Measurements from ENCODE around the gene LAPTM5. TPM values are rescaled to one million over a fixed set of nuclear protein-coding genes. Genes with fewer than 3 reads are reported as not detected.

LAPTM5 gene
- total RNA-seq, 1 experiment from 2014 or later: 1.5 TPM

DNA sequence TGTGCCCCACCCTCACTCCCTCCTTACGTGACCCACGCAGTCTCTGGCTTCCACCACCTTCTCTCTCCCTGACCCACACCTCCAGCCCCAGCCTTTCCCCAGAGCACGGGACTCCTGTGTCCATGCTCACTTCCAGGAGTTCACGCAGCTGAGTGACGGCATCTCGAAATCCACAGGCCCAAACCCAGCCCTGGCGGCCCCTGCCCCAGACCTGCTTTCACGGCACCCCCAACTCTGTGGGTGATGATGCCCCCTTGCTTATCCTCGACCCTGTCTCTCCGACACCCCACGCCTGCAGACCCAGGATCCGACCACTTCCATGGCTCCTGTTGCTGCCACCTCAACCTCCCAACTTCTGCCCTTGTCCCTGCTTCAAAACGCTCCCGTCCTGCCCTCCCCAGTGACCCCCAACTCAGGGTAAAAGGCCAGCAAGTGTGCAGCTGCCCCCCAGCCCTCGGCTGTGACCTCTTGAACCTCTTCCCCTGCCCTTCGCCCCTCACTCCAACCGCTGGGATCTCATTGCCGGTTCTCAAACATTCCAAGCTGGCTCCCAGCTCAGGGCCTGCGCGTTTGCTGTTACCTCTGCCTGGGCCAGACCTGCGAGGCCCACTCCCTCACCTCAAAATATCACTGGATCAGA is 30.4 kb upstream of the LAPTM5 start:
- no peak for DNase-seq (ENCODE audit: low read depth)

DNA sequence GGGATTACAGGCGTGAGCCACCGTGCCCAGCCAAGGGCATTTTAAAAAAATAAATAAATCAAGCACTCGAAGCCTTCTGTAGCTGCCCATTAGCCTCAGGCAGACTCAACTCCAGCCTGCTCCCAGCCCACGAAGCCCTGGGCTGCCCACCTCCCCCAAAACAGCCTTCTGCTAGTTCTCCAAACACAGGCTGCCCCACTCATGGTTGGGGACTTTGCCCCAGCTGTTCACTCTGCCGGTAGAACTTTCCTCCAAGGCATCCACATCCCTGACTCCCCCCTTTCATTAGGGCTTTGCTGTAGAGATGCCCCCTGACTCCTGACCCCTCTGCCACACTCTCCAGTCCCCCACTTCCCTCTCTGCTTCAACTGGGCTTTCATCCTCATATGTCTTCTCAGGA is 29.7 kb upstream of the LAPTM5 start:
- no peak for DNase-seq (ENCODE audit: low read depth)

DNA sequence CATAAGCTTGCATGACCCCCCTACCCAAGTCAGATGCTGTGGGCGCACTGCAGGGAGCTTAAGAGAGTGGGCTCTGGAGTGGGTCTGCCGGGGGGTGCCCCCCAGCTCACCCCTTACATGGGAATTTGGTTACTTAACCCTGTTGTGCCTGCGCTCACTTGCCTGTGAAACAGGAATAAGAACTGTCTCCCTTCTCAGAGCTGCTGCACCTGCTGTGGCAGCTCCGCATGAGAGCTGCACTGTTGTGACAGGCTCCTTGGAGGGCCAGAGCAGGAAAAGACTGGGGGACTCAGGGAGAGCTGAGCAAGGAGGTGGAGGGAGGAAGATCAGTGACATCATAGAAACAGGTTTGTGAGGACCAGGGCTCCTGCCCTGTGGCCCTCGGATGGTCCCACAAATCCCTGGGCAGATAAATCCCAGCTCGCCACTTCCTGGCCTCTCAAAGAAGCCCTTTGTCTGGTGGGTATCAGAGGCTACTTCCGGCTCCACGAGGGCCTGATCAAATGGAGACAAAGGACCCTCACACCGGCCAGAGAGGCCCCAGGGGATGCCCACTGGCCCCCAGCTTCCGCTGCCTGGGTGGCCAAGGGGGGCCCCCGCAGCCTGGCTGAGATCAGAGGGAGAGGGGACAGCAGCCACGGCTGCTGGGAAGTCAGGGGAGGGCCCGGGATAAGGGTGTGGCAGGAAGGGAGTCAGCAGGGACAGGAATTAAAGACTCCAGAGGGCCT is 28.9 kb upstream of the LAPTM5 start:
- DNase-seq (ENCODE audit: low read depth): peak; percentile 70

DNA sequence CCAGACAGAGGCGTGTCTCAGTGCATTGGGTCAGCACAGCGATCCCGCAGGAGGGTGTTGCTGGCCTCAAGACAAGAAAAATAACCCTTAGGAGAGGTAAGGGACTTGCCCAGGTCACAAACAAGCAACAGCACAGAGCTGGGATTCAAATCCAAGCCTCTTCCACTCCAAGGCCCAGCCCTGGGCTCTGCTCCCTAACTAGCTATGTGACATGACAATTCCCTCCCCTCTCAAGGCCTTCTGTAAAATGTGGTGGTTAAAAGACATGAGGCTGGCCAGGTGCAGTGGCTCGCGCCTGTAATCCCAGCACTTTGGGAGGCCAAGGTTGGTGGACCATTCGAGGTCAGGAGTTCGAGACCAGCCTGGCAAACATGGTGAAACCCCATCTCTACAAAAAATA is 28.1 kb upstream of the LAPTM5 start:
- no peak for DNase-seq (ENCODE audit: low read depth)

DNA sequence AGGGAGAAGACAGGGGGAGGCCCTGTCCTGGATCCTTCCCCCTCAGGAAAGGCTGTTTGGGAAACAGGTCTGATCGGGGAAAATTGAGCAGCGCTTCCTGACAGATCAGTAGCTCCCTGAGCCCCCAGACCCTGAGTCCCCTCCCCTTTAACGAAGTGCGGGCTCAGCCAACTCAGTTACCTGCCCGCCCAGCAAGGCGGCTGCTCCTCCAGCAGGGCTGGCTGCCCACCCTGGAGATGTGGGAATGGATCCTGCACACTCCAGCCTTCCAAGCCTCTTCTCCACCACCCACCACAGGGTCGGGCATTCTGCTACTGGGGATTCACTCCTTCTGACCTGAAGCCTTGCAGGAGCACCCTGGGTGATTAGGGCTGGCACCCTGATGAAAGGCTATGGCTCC is 27.6 kb upstream of the LAPTM5 start:
- DNase-seq (ENCODE audit: low read depth): no peak

DNA sequence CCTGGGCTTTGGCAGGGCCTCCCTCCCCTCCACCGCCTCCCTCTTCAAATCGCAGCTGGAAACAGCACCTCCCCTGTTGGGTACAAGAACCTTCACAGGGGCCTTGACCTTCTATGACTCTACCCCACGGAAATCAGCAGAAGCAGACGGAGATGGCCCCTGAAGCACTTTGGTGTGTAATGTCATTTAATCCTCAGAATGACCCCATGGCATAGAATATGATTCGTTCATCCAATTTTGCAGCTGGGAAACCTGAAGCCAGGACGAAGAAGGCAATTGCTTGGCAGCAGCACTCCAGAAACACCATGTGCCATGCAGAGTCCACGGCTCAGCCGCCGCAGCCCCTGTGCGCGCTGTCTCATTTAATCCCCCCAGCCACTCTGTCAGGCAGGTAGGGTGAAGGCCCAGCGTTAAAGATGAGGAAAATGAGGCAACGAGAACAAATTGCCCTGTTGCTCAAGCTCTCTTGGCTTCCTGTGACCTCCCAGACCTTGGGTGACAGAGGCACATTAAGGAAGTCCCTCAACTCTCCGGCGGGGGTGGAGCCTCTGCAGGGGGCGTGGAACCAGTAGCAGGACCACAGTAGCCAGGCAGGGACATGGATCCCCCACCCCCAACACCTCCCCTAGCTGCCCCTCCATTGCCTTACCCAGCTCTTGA is 25.8 kb upstream of the LAPTM5 start:
- DNase-seq (ENCODE audit: low read depth): no peak

DNA sequence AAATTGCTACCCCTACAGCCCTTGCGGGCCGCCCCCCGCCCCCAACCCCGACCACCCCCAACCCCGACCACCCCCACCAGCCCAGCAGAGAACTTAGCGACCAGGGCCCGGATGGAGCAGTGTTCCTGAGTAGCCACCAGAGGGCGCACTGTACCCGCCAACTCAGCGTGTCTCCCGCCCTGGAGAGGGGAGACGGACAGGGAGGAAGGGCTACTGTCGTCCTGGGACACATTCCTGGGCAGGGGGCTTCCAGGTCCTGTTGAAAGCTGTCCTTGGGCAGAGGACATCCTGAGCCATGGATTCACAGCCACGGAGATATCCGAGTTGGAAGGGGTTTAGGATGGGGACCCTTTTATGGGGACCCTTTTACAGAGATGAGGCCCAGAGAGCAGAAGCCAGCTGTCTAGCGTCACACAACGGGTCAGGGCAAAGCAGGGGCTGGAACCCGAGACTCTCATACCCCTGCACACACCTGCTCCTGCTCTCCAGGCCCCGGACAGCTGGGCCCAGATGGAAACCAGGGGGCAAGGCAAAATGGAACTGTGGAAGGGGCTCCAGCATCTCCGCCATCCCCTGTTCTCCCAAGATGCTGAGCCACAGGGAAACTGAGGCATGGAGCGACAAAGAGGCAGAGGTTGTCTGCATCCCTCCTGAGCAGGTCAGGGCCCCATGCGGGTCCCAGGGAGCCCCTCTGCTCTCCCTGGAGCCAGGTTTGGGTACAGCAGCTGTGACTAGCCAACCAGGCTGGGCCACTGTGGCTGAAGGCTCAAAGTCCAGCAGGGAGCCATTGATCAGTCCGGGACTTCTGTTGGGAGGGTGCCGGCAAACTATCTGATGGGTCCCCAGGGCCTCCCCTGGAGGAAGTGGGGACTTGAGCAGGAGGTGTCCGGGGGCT is 25.0 kb upstream of the LAPTM5 start:
- peak; percentile 55 for DNase-seq (ENCODE audit: low read depth)

DNA sequence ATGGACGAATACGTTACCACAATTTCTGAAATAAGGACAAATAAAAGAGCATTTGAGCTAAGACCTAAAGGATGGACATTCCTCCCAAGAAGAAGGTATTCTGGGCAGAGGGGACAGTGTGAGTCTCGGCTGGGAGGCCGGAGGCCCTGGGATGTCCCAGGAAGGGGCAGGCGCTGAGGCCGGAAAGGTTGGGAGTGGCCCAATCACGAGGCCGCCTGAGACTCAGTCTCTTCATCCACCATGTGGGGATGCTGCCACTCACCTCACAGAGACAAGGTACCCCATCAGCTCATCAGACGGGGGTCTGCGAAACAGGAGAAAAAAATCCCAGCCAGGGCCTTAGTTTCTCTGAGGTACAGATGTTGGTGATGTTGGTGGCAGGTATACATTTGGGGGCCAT is 24.3 kb upstream of the LAPTM5 start:
- no peak for DNase-seq (ENCODE audit: low read depth)

DNA sequence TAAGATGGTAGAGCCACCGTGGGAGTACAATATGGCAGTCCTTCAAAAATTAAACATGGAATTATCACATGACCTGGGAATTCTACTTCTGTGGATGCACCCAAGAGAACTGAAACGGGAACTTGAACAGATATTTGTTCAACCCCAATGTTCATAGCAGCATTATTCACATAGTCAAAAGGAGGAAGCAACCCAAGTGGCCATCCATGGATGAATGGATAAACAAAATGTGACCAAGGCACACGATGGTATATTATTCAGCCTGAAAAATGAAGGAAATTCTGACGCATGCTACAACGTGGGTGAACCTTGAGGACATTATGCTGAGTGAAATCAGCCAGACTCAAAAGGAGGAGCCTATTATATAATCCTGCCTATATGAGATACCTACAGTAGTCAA is 22.8 kb upstream of the LAPTM5 start:
- DNase-seq (ENCODE audit: low read depth): no peak

DNA sequence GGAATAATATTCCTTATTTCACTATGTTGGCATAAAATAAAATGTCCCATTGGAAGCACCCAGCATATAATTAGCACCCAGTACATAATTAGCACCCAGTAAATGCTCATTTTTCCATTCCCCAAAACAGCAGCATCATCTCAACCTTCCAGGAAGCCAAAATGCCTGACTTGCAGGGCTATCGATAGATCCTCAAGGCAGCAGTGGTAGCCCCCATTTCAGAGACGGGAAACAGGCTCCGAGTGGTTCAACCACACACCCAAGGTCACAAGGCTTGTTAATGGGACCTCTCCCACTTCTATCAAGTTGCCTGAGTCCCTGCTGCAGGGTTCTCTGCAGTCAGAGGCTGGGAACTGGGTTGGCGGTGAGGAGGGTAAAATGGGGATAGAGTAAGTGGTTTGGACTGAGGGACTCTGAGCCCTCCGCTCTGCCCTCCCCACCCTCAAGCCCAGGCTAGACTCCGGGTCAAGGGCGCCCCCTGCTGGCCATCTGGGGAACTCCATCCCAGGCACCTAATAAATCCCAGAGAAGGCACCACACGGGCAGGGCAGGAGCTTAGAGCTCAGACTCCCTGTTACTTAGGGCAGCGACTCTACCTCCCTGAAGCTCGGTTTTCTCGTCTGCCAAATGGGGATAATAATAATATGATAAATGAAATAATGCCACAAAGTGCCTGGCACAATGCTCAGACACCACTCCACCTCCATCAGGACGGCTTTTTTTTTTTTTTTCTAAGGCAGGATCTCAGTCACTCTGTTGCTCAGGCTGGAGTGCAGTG is 21.9 kb upstream of the LAPTM5 start:
- DNase-seq (ENCODE audit: low read depth): peak; percentile 75

DNA sequence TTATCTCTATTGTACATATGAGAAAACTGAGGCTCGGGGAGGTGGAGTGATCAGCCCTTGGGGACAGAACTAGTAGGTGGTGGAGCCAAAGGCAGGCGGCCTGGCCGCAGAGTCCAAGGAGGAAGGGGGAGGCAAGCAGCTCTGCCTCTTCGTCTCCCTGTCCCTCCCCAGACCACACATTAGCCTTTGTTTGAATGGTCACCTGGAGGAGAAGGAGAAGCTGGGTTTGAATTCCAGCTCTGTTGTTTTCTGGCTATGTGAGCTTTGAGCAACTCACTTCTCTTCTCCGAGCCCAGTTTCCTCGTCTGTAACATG is 21.4 kb upstream of the LAPTM5 start:
- no peak for DNase-seq (ENCODE audit: low read depth)

DNA sequence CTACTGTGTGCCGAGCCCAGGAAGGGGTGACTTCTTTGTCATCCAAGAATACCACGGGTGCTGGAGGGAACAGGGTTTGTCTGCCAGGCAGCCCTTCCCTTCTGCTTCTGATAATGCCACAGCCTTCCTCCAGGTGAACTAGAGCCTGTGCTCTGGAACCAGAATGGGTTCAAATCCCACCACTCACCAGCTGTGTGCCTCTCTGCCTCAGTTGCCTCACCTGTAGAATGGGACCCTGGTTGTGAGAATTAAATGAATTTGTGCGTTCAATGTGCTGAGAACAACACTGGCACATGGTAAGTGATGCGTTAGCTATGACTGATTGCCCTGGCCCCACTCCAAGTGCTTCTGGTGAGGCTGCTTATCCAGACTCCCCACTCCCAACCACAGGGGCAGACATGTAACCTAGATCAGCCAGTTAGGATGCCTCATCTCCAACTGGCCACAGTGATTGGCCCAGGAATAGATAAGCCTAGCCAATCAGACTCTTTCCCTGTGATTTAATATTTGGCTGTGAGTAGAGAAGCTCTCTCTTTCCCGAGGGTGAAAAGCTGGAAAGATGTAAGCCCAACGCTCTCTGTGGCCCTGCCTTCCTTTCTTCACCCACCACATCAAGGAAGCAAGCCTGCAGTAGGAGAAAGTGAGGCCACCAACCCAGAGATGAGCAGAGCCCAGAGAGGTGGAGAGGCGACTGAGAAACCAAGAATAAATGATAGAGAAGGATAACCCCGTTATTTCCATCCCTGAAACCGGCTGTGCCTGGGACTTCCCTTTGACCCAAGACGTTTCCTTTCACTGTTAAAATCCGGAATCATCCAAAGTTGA is 20.8 kb upstream of the LAPTM5 start:
- DNase-seq (ENCODE audit: low read depth): peak; percentile 90

DNA sequence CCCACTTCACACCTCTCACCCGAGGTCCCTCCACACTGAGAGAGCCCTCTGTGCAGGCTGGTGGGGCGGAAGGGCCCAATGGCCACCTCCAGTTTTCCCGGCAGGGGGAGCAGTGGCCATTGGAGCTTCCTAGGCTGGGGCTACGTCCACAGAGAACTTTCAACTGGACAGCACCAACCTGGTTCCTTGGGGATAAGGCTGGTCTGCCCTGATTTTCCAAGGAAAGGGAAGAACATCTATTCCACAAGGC is 20.3 kb upstream of the LAPTM5 start:
- no peak for DNase-seq (ENCODE audit: low read depth)

DNA sequence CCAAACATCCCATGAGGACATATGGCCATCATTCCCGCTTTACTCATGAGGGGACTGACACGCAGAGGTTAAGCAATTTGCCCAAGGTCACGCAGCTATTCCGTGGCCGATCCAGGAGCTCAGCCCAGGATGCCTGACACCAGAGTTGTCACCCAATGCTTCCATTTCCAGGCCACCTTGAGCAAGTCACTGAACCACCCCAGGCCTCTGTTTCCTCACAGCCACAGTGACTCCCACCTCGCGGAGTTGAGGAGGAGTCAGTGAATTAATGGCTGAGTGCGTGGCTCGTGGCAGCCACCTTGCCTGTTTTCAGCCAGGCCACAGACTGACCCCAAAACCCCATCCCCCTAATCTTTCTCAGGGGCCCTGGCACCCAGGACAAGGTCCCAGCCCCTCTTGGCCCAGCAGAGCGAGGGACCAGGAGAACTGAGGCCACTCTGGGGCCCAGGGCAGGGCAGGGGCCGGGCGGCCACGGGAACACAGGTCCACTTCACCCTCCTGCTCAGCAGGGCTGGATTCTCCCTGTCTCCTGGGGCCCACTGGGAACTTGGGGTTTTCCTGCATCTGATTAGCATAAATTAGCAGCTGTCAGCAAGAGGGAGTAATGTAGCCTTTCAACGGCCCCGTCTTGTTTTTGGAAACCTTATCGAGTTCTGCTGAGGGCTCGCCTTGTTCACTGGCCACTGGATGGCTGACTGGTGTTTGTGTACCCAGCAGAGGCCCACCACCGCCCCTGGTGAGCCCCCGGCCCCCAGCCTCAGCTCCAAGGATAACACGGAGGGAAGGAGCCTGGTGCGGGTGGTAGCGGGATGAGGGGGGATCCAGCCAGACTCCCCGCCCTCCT is 19.7 kb upstream of the LAPTM5 start:
- no peak for DNase-seq (ENCODE audit: low read depth)

DNA sequence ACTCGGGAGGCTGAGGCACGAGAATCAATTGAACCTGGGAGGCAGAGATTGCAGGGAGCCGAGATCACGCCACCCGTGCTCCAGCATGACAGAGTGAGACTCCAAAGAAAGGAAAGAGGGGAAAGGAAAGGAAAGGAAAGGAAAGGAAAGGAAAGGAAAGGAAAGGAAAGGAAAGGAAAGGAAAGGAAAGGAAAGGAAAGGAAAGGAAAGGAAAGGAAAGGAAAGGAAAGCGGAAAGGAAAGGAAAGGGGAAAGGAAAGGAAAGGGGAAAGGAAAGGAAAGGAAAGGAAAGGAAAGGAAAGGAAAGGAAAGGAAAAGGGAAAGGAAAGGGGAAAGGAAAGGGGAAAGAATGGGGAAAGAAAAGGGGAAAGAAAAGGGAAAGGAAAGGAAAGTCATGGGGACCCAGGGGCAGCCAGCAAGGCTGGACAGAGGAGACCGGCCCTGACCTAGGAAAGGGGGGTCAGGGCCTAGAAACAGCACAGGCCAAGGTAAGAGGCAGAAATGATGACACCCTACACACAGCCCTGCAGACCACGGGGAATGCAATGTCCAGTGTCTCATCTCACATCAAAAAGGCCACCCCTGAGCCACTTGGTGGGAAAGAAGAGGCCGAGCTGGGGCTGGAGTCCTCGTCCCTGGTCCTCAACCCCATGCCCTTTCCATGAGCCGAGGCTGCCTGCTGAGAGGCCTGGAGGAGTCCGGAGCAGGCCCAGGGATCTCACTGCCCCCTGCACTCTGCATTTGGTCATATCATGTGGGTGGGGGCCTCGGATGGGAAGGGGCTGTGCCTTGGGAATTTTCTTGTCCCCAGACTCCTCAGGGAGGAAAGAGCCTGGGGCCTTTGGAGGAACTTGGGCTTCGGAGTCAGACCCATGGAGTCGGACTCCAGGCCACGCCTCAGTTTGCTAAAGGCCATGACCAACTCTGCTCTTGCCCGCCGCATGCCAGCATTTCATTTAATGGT is 18.8 kb upstream of the LAPTM5 start:
- DNase-seq (ENCODE audit: low read depth): no peak

DNA sequence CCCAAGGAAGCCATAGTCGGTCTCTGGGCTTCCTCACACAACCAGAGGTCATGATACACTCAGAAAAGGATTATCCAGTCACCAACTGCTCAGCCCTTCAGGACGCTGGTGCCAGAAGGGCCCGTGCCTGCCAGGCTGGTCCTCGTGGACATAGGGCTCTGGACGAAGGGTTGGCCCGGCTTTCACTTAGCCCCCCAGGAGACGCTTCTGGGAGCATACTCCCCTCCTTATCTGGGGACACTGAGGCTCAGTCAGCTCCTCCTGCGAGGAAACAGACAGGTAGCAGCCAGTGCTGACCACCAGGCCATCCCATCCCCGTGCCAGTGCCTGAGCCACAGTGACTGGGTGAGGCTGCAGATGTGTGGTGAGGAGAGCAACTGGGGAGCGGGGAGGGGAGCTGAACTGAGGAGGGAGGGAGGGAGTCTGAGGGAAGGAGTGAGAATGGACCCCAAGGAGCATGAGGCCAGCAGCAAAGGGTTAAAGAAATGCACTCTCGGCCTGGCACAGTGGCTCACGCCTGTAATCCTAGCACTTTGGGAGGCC is 17.9 kb upstream of the LAPTM5 start:
- DNase-seq (ENCODE audit: low read depth): no peak

DNA sequence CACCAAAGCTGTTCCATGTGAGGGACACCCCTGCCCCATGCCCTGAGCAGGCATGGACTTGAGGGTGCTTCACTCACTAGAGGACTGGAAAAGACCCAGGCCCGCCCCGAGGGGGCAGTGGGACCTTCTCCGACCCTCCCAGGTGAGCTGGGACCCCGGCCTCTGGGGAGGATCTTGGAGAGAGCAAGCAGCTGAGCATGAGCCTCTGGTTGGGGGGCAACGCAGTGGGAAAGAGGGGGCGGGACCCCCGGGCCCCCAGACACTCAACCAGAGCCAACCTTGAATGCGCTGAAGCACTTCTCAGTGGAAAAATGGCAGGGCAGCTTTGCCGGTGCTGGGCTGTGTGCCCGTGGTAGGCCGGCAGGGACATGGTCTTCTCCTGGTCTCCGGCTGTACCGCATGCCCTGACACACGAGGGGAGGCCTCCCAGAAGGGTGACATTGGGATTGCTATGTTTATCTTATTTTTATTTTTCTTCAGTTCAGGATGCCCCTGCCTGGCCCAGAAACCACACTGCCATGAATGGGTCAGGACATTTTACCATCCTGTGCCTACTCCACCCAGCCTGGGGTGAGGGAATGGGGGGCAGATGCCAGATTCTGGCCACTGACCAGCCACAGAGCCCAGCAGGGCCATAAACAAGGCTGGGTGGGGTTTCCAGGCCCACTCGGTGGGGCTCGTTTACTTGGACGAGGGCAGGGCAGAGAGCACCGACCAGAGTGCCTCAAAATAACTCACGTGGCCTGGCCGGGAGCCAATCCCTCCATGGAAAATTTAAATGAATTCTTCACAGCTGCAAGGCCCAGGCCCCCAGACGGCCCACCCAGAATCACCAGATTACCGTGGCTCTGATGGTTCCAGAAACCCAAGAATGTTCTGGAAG is 17.2 kb upstream of the LAPTM5 start:
- DNase-seq (ENCODE audit: low read depth): no peak

Data from HT1080 (cell line).